Kasumi-1 (cell line): Measurements from ENCODE around the gene BPIFB3.
"Not testable (repeated sequence)": the region's sequence is repeated elsewhere in the genome, so short reads cannot be mapped to it uniquely, and the experiment has no call there.

Experiments
- DNase-seq, 2 experiments: peaks; one replicate each; lab custom pipeline; 2025; lab: John Stamatoyannopoulos, UW

Gene BPIFB3

GRCh38 chr20:33091147-33091546 is 37.4 kb downstream of the BPIFB3 start:
- no peak for DNase-seq

DNA sequence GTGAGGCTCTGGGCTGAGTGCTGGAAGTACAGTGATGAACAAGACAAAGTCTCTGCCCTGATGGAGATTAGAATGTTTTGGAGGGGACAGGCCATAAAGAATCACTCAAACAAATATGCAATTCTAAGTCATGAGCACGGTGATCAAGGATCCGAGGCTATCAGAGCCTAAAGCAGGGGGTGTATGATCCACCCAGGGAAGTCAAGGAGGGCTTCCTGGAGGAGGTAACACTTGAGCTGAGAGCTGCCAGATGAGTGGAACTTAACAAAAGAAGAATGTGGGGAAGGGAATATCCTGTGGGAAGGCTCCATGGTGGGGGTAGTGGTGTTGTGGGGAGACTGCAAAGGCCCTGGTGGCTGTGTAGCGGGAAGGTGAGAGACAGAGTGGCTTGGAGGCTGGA is 38.0 kb downstream of the BPIFB3 start:
- no peak for DNase-seq

DNA sequence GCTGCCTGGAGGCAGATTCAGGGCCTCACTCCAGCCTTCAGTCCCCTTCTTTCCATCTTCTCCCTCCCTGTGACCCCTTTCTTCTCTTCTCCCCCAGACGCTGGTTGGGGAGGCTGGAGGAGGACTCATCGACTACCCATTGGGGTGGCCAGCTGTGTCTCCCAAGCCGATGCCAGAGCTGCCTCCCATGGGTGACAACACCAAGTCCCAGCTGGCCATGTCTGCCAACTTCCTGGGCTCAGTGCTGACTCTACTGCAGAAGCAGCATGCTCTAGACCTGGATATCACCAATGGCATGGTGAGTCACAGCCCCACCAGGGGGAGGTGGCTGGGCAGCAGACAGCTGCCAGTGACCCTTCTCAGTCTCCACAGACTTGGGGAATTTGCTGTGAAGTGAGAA is 38.7 kb downstream of the BPIFB3 start:
- DNase-seq = no peak

DNA sequence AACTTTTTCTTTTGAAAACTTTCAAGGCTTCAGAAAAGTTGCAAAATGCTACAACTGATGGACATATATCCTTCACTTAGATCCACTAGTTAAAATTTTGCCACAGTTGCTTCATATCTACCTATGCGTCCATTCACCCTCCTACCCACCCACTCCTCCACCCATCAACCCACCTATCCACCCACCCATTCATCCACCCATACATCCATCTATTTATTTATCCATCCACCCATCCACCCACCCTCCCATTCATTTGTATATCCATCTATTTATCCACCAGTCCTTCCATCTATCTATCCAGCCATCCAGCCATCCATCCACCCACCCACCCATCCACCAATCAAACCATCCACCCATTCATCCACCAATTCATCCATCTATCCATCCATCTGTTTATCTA is 39.4 kb downstream of the BPIFB3 start:
- no peak for DNase-seq

GRCh38 chr20:33093582-33093981 is 39.9 kb downstream of the BPIFB3 start:
- no peak for DNase-seq

DNA sequence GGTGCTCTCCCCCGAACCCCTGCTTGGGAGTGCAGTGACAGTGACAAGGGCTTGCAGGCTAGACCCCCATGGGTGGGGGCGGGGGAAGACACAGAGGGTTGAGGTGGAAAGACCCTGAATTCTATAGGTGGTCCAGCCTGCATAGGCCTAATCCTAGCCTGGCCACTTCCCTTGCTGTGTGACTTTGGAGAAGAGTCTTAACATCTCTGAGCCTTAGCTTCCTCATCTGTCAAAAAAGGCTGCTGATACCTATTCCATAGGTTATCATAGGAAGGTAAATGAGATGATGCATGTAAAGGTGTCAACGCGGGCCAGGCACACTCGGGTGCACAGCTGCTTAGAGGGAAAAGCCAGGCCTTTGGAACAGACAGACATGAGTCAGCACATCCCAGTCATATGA is 41.5 kb downstream of the BPIFB3 start:
- DNase-seq = no peak

GRCh38 chr20:33095902-33096584 is 42.3 kb downstream of the BPIFB3 start:
- DNase-seq = peak; percentile 80 to 94

GRCh38 chr20:33097001-33097400 is 43.3 kb downstream of the BPIFB3 start:
- DNase-seq = no peak

DNA sequence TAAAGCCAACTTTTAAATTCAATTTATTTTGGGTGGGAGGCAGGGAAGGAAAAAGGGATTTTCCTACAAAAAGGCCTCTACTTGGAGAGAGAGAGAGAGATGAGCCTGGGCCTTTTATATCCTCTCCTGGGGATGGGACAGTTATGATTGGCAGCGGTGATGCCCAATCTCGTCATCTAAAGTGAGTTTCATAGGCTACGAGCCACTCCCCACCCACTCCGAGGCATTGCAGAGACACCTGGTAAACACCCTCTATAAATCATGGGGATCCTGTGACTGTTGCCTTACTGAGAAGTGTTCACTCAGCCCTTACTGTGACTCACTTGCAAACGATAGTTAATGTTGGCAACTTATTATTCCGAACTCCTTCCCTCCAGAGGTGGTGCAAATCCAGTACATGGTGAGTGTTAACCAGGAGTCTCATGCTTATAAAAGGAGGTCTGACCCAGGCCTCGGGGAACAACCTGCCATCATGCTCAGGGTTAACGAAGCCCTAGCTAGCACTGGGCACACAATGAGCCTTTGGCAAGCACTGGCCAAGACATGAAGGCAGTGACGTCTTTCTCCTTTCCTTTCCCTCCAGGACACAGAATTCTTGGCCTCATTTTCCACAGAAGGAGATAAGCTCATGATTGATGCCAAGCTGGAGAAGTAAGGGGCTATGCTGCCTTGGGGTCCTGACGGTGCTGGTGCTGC is 46.3 kb downstream of the BPIFB3 start:
- no peak for DNase-seq

- DNase-seq = no peak
Measured at GRCh38 chr20:33103556-33103955, 49.9 kb downstream of the BPIFB3 start.

DNA sequence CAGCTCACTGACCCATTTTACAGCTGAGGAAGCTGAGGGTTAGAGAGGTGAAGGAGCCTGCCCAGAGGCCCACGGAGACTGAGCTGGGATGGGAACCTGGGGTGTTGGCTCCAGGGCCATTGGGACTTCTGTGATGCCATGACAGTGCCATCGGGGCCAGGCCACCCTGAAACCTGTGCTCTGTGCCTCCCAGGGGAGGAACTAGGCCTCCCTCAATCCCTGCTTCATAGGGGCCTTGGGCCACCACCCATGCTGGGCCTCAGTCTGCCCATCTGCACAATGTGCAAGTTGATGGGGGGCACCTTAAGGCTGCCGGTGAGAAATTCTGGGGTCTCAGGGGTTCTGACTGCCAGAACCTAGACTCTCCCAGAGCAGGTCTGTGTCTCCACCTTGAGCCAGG is 50.6 kb downstream of the BPIFB3 start:
- no peak for DNase-seq

DNA sequence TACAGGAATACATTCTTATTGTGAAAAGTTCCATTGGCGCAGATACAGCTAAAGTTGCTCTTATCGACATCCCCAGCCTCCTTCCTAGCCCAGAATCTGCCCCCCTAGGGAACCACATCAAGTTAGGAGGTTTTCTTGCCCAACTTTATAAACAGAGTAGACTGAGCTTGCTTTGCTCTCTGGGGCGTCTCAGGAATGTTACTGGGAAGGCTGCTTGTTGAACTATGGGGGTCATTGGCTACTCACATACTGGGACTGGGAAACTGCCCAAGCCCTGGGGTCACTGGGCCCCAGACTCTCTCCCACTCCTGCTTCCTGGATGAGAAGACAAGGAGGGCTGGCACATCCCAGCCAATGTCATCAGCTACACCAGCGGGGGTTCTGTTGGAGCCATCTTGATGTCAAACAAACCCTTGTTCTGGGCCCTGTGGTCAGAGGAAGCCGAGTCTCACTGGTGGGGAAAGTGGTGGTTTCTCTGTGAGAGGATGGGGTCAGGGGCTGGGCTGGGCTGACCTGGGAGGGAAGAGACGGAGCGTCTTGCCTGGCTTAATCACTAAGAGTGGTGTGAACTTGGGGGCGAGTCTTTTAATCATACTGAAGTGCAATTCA is 51.7 kb downstream of the BPIFB3 start:
- DNase-seq = no peak

GRCh38 chr20:33106058-33106620 is 52.4 kb downstream of the BPIFB3 start:
- DNase-seq = not testable (repeated sequence)

GRCh38 chr20:33108661-33109060 is 55.0 kb downstream of the BPIFB3 start:
- no peak for DNase-seq

GRCh38 chr20:33110147-33110825 is 56.6 kb downstream of the BPIFB3 start:
- DNase-seq = no peak

DNA sequence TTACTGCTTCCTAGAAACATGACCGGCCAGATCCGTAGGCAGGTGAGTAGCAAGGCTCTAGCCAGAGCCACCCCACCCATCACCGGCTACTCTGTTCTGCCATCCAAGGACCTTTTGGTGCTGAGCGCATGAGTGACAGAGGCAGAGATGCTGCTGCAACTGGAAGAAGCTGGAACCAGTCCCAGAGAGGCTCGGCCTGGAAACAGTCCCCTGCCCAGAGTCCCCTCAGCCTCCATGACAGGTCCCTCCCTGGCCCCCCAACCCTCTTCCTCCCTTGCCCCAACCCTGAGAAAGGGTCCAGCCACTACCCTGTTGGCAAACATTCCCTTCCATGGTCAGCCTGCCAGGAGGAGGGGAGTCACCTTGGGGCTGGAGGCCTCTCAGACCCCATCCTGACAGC is 57.6 kb downstream of the BPIFB3 start:
- DNase-seq = no peak

GRCh38 chr20:33112547-33113386 is 59.1 kb downstream of the BPIFB3 start:
- DNase-seq = no peak

GRCh38 chr20:33113387-33113908 is 59.7 kb downstream of the BPIFB3 start:
- DNase-seq = no peak

DNA sequence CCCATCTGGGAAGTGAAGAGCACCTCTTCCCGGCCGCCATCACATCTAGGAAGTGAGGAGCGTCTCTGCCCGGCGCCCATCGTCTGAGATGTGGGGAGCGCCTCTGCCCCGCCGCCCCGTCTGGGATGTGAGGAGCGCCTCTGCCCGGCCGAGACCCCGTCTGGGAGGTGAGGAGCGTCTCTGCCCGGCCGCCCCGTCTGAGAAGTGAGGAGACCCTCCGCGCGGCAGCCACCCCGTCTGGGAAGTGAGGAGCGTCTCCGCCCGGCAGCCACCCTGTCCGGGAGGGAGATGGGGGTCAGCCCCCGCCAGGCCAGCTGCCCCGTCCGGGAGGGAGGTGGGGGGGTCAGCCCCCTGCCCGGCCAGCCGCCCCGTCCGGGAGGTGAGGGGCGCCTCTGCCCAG is 61.8 kb downstream of the BPIFB3 start:
- DNase-seq = not testable (repeated sequence)

- no peak for DNase-seq
Measured at GRCh38 chr20:33119725-33120720, 66.3 kb downstream of the BPIFB3 start.
